H1 (cell line): ENCODE measurements around the gene DDIAS. TPM values are rescaled to one million over a fixed set of nuclear protein-coding genes. Genes with fewer than 3 reads are reported as not detected.

Source experiments
- CTCF ChIA-PET: fragments of 300-600 bp; sonication (Branson Sonifier 250); formaldehyde crosslinking; loops from one replicate; lab custom pipeline; 2021; ENCODE audit not compliant: partially characterized antibody; lab: Charles Lee
- POLR2A ChIA-PET: fragments of 300-600 bp; sonication (Branson Sonifier 250); formaldehyde crosslinking; loops from one replicate; lab custom pipeline; 2021; ENCODE audit warnings: inconsistent platforms; ENCODE audit not compliant: partially characterized antibody; lab: Charles Lee
- DNase-seq, 2 experiments: peaks; one replicate each; pipeline versions ENCODE4 v3.0.0 to v3.0.0-alpha.2; 2010 to 2022; ENCODE audit warnings: low spot score in 2 of 2, low read depth in 1 of 2, mixed read lengths in 1 of 2
- FAIRE-seq: peaks from 2 replicates; lab custom pipeline; 2011; peaks lifted over from hg19 to GRCh38; lab: Jason Lieb, UNC
- H2AFZ ChIP-seq: 2 replicates; pipeline ENCODE4 v1.8.1; 2012; ENCODE audit warnings: low read length, inconsistent platforms
- H2AK5ac ChIP-seq: 2 replicates; pipeline ENCODE4 v1.6.1; 2013; ENCODE audit warnings: low read depth, low read length
- H2BK120ac ChIP-seq: replicated peaks from 2 replicates; pipeline ENCODE3; 2013; ENCODE audit warnings: low read depth, low read length, inconsistent platforms
- H2BK12ac ChIP-seq: 2 replicates; pipeline ENCODE4 v1.6.1; 2013; ENCODE audit warnings: low read depth, low read length
- H2BK15ac ChIP-seq: 2 replicates; pipeline ENCODE4 v1.6.1; 2013; ENCODE audit warnings: low read length
- H2BK20ac ChIP-seq: 2 replicates; pipeline ENCODE4 v1.6.1; 2013; ENCODE audit warnings: low read length
- H2BK5ac ChIP-seq: 2 replicates; pipeline ENCODE4 v1.6.1; 2013; ENCODE audit warnings: low read depth, low read length
- H3K14ac ChIP-seq: 2 replicates; pipeline ENCODE4 v1.6.1; 2013; ENCODE audit warnings: inconsistent platforms; ENCODE audit not compliant: insufficient read length
- H3K18ac ChIP-seq: 2 replicates; pipeline ENCODE4 v1.6.1; 2013; ENCODE audit warnings: low read length; ENCODE audit errors: extremely low read depth
- H3K23ac ChIP-seq: 2 replicates; pipeline ENCODE4 v1.6.1; 2013; ENCODE audit warnings: inconsistent platforms; ENCODE audit not compliant: insufficient read length
- H3K23me2 ChIP-seq: 2 replicates; pipeline ENCODE4 v1.6.1; 2013; ENCODE audit warnings: low read depth, low read length
- H3K27ac ChIP-seq: 2 replicates; pipeline ENCODE4 v1.6.1; 2011; ENCODE audit warnings: low read depth, low read length, inconsistent platforms
- H3K27me3 ChIP-seq, 4 experiments: replicated peaks in 1 of 4; 1 replicate in 1 of 4; 2 replicates in 3 of 4; pipeline versions ENCODE4 v1.6.1 to v1.8.1; 2011 to 2013; ENCODE audit warnings: low read length in 3 of 4, mild to moderate bottlenecking in 3 of 4, inconsistent platforms in 2 of 4, mixed read lengths in 2 of 4, moderate library complexity in 1 of 4; ENCODE audit not compliant: control insufficient read depth in 3 of 4, insufficient read depth in 3 of 4; ENCODE audit errors: extremely low read depth in 1 of 4
- H3K36me3 ChIP-seq, 4 experiments: 2 replicates each; pipeline versions ENCODE4 v1.6.1 to v1.8.1; 2011 to 2013; ENCODE audit warnings: mild to moderate bottlenecking in 4 of 4, low read length in 3 of 4, moderate library complexity in 2 of 4, control low read depth in 1 of 4, inconsistent platforms in 1 of 4; ENCODE audit not compliant: insufficient read depth in 4 of 4, control insufficient read depth in 2 of 4
- H3K4ac ChIP-seq: replicated peaks from 2 replicates; pipeline ENCODE3; 2013; ENCODE audit warnings: low read length, low read depth, mixed read lengths, inconsistent platforms; ENCODE audit not compliant: insufficient read length
- H3K4me1 ChIP-seq, 4 experiments: replicated peaks in 1 of 4; 1 replicate in 1 of 4; 2 replicates in 3 of 4; pipeline versions ENCODE4 v1.6.1 to v1.8.1; 2011 to 2013; ENCODE audit warnings: low read length in 3 of 4, inconsistent platforms in 2 of 4, mixed read lengths in 1 of 4; ENCODE audit not compliant: insufficient read depth in 4 of 4, control insufficient read depth in 3 of 4
- H3K4me2 ChIP-seq, 2 experiments: 2 replicates each; pipeline versions ENCODE4 v1.6.1 to v1.8.1; 2011 to 2013; ENCODE audit warnings: low read depth in 2 of 2, low read length in 2 of 2, control low read depth in 1 of 2, inconsistent platforms in 1 of 2, mild to moderate bottlenecking in 1 of 2; ENCODE audit not compliant: insufficient read depth in 1 of 2
- H3K4me3 ChIP-seq, 4 experiments: fragments of 200-600, 300-600 bp in 1 of 4; sonication (generic), shearing (Covaris generic), sonication (Bioruptor Twin) in 1 of 4; 2 replicates each; pipeline versions ENCODE4 v1.5.1 to v1.8.1; 2011 to 2016; ENCODE audit warnings: low read length in 4 of 4, low read depth in 3 of 4, control low read depth in 2 of 4, inconsistent platforms in 2 of 4, mild to moderate bottlenecking in 2 of 4, mixed read lengths in 1 of 4, moderate library complexity in 1 of 4; ENCODE audit not compliant: insufficient read depth in 2 of 4; ENCODE audit errors: extremely low read depth in 1 of 4
- H3K56ac ChIP-seq: replicated peaks from 2 replicates; pipeline ENCODE3; 2013; ENCODE audit warnings: low read depth, mild to moderate bottlenecking, mixed read lengths, low read length, inconsistent platforms; ENCODE audit not compliant: insufficient read length
- H3K79me1 ChIP-seq: 2 replicates; pipeline ENCODE4 v1.6.1; 2013; ENCODE audit warnings: low read depth, low read length, control low read depth
- H3K79me2 ChIP-seq, 2 experiments: 2 replicates each; pipeline versions ENCODE4 v1.6.1 to v1.8.1; 2012 to 2013; ENCODE audit warnings: low read length in 2 of 2, mild to moderate bottlenecking in 2 of 2, inconsistent platforms in 1 of 2; ENCODE audit not compliant: insufficient read depth in 2 of 2, control insufficient read depth in 1 of 2
- H3K9ac ChIP-seq, 4 experiments: replicated peaks in 1 of 4; 1 replicate in 1 of 4; 2 replicates in 3 of 4; pipeline versions ENCODE4 v1.6.1 to v1.8.1; 2011 to 2013; ENCODE audit warnings: low read depth in 3 of 4, low read length in 3 of 4, control low read depth in 2 of 4, mild to moderate bottlenecking in 2 of 4, moderate library complexity in 2 of 4, inconsistent platforms in 1 of 4; ENCODE audit errors: extremely low read depth in 1 of 4
- H3K9me3 ChIP-seq, 2 experiments: 2 replicates each; pipeline versions ENCODE4 v1.6.1 to v1.8.1; 2012 to 2013; ENCODE audit warnings: mild to moderate bottlenecking in 2 of 2, moderate library complexity in 2 of 2, control low read depth in 1 of 2, inconsistent platforms in 1 of 2, low read depth in 1 of 2, low read length in 1 of 2, mixed read lengths in 1 of 2; ENCODE audit not compliant: insufficient read depth in 2 of 2
- H4K20me1 ChIP-seq, 2 experiments: replicated peaks in 1 of 2; 2 replicates each; pipeline versions ENCODE3 to v1.8.1; 2011 to 2013; ENCODE audit warnings: inconsistent platforms in 2 of 2, low read length in 2 of 2, mild to moderate bottlenecking in 1 of 2; ENCODE audit not compliant: insufficient read depth in 2 of 2, control insufficient read depth in 1 of 2
- H4K5ac ChIP-seq: 2 replicates; pipeline ENCODE4 v1.6.1; 2013; ENCODE audit warnings: low read length, low read depth, mixed read lengths, inconsistent platforms; ENCODE audit not compliant: insufficient read length
- H4K8ac ChIP-seq: 2 replicates; pipeline ENCODE4 v1.8.0; 2013; ENCODE audit warnings: mild to moderate bottlenecking, moderate library complexity, low read length, inconsistent platforms; ENCODE audit not compliant: insufficient read depth; ENCODE audit errors: extremely low read depth
- H4K91ac ChIP-seq: replicated peaks from 2 replicates; pipeline ENCODE3; 2013; ENCODE audit warnings: low read length, mixed read lengths, inconsistent platforms; ENCODE audit not compliant: insufficient read length
- CREB1 ChIP-seq: IDR thresholded peaks from 2 replicates; pipeline ENCODE4 v1.6.1; 2012; ENCODE audit warnings: inconsistent platforms
- EP300 ChIP-seq, 2 experiments: IDR thresholded peaks; 1 replicate in 1 of 2; 2 replicates in 1 of 2; pipeline ENCODE4 v1.6.1; 2011 to 2012; ENCODE audit warnings: low read depth in 2 of 2, low read length in 2 of 2, mild to moderate bottlenecking in 2 of 2, borderline replicate concordance in 1 of 2, inconsistent platforms in 1 of 2, moderate library complexity in 1 of 2
- FOSL1 ChIP-seq: IDR thresholded peaks from 2 replicates; pipeline ENCODE4 v1.6.1; 2011; ENCODE audit warnings: mild to moderate bottlenecking, low read depth, low read length, moderate library complexity; ENCODE audit not compliant: insufficient read depth
- GABPA ChIP-seq: IDR thresholded peaks from 2 replicates; pipeline ENCODE4 v1.6.1; 2011; ENCODE audit warnings: mild to moderate bottlenecking, low read length, moderate library complexity, borderline replicate concordance; ENCODE audit not compliant: insufficient read depth
- JUN ChIP-seq: IDR thresholded peaks from 2 replicates; pipeline ENCODE4 v1.6.1; 2011; ENCODE audit warnings: low read depth, mild to moderate bottlenecking, improper control_type of control experiment, low read length
- KDM1A ChIP-seq: fragments of 200-600, 300-600 bp; sonication (generic); IDR thresholded peaks from 2 replicates; pipeline ENCODE4 v1.7.1; 2016; ENCODE audit warnings: mild to moderate bottlenecking, low read length, borderline replicate concordance
- KDM4A ChIP-seq: IDR thresholded peaks from one replicate; pipeline ENCODE4 v1.7.1; 2012; ENCODE audit warnings: low read depth, mild to moderate bottlenecking, moderate library complexity, low read length, inconsistent platforms; ENCODE audit not compliant: severe bottlenecking
- POLR2AphosphoS5 ChIP-seq: IDR thresholded peaks from 2 replicates; pipeline ENCODE4 v1.6.1; 2011; ENCODE audit warnings: low read depth, low read length
- POU5F1 ChIP-seq: IDR thresholded peaks from 2 replicates; pipeline ENCODE4 v1.6.1; 2011; ENCODE audit warnings: low read depth, mild to moderate bottlenecking, low read length, moderate library complexity
- RNF2 ChIP-seq: fragments of 200-900, 300-1000 bp; sonication (generic); IDR thresholded peaks from 2 replicates; pipeline ENCODE4 v1.7.1; 2016; ENCODE audit warnings: borderline replicate concordance, low read depth, mild to moderate bottlenecking, antibody characterized with exemption, low read length; ENCODE audit not compliant: poor library complexity, severe bottlenecking; ENCODE audit errors: missing control alignments
- SIN3A ChIP-seq, 2 experiments: IDR thresholded peaks in 1 of 2; conservative IDR thresholded peaks in 1 of 2; 2 replicates each; pipeline ENCODE4 v1.6.1; 2011 to 2012; ENCODE audit warnings: low read length in 2 of 2, improper control_type of control experiment in 1 of 2, low read depth in 1 of 2, mild to moderate bottlenecking in 1 of 2
- SIX5 ChIP-seq: IDR thresholded peaks from 2 replicates; pipeline ENCODE4 v1.6.1; 2011; ENCODE audit warnings: mild to moderate bottlenecking, low read depth, low read length
- USF2 ChIP-seq: IDR thresholded peaks from 2 replicates; pipeline ENCODE4 v1.6.1; 2011; ENCODE audit warnings: low read length, improper control_type of control experiment
- WGBS, 2 experiments: shearing (Covaris generic) in 1 of 2; methylation state at CpG; one replicate each; pipeline versions ENCODE4 v1.1.6 to v1.1.7; 2013 to 2015; ENCODE audit warnings: low lambda C conversion rate in 2 of 2, mixed read lengths in 2 of 2, inconsistent platforms in 1 of 2, low coverage in 1 of 2, missing lambda C conversion rate in 1 of 2; ENCODE audit not compliant: insufficient replicate concordance in 2 of 2, insufficient coverage in 1 of 2, insufficient read length in 1 of 2; ENCODE audit errors: extremely low coverage in 1 of 2, missing lambda C conversion rate in 1 of 2; 5-methylcytosine and 5-hydroxymethylcytosine counted together
- polyA plus RNA-seq, 7 experiments: library from polyadenylated mRNA; depleted of rRNA in 3 of 7; stranded (reverse) in 5 of 7; unstranded in 2 of 7; fragments of >200 nt in 5 of 7; fragments of 200-250 nt in 2 of 7; gene quantifications; 1 replicate in 5 of 7; 2 replicates in 1 of 7; 4 replicates in 1 of 7; pipeline versions ENCODE4 v1.2.1 to v1.2.3, GENCODE V29; 2011 to 2013; ENCODE audit warnings: missing spikeins in 2 of 7, mixed read lengths in 2 of 7
- total RNA-seq: library from RNA; stranded (reverse); fragmentation: NEBNext Ultra II Directional; extraction: Animal tissue kit (Norgen Biotek cat#: 25700); gene quantifications from 2 replicates; pipeline ENCODE4 v1.2.1, GENCODE V29; 2021

Gene DDIAS
- total and polyA plus RNA-seq, 2 of the 8 experiments (the other 6 are each of a cell fraction or from before 2014, with no cell fraction given) = 11.6 to 25.7 TPM

- Histone ChIP-seq H2AK5ac (no peak overlapping the region), H3K27ac (no peak overlapping the region), H3K18ac (no peak overlapping the region), H2BK15ac (no peak overlapping the region), H2BK12ac (no peak overlapping the region), H3K79me1 (no peaks in the 10 kb centered on the region), H4K5ac (no peak overlapping the region), H3K4ac (no peak overlapping the region), H4K91ac (no peak overlapping the region), H3K9me3 (no peaks in the 10 kb centered on the region), H2BK120ac (no peak overlapping the region), H3K23ac (no peak overlapping the region), H3K4me2 (no peak overlapping the region), H2BK5ac (no peak overlapping the region), H2BK20ac (no peak overlapping the region), H3K23me2 (no peaks in the 10 kb centered on the region), H3K14ac (no peak overlapping the region), H3K9ac (no peak overlapping the region), H2AFZ (no peak overlapping the region), H3K56ac (no peak overlapping the region), H3K36me3 (no peaks in the 10 kb centered on the region), H3K27me3 (no peaks in the 10 kb centered on the region), H3K4me3 (no peak overlapping the region), H3K79me2 (no peaks in the 10 kb centered on the region), H4K8ac (no peak overlapping the region), H4K20me1 (no peaks in the 10 kb centered on the region), H3K4me1 (no peaks in the 10 kb centered on the region; a peak in 1 of 7 replicates)
- FAIRE-seq (no peak), DNase-seq (no peak)
- 86% methylated on average over 6 of the region's 6 CpGs; no CpG with 5 or more reads in 1 of the 2 experiments for WGBS, 2 experiments
- POLR2A ChIA-PET = no interaction called here
- CTCF ChIA-PET = no interaction called here
- TF ChIP-seq CREB1 (no peak), POLR2AphosphoS5 (no peak), SIN3A (conservative IDR thresholded peaks at IDR 0.05 in 1 of 2, IDR thresholded peaks at IDR 0.05 in 1 of 2; ENCODE audit: low read depth in 1 of 2, low read length in 2 of 2) (no peak), GABPA (no peak), SIX5 (no peak), RNF2 (no peak), JUN (no peak), FOSL1 (no peak), USF2 (no peak), POU5F1 (no peak), KDM4A (no peak), KDM1A (no peak), EP300 (IDR thresholded peaks at IDR 0.05; ENCODE audit: borderline replicate concordance in 1 of 2, low read depth in 2 of 2, low read length in 2 of 2) (no peak)
Observed at GRCh38 chr11:82981852-82982251, 80.3 kb downstream of the DDIAS start.
